Neural crest cell (in vitro differentiated cells): ENCODE measurements around the gene NTPCR. TPM values are rescaled to one million over a fixed set of nuclear protein-coding genes. Genes with fewer than 3 reads are reported as not detected.
"Not testable (repeated sequence)": the region's sequence is repeated elsewhere in the genome, so short reads cannot be mapped to it uniquely, and the experiment has no call there.

ENCODE experiments used
- DNase-seq: peaks from one replicate; pipeline ENCODE4 v3.0.0; 2021; ENCODE audit warnings: low read depth, mixed read lengths, low spot score
- H3K27ac Mint-ChIP-seq: one replicate; pipeline ENCODE4 v1.8.0; 2021; ENCODE audit warnings: mild to moderate bottlenecking, mixed read lengths; ENCODE audit not compliant: unreplicated experiment
- H3K27me3 Mint-ChIP-seq: 2 replicates; pipeline ENCODE4 v1.8.0; 2021; ENCODE audit warnings: low read depth, mild to moderate bottlenecking, mixed read lengths
- H3K36me3 Mint-ChIP-seq: 2 replicates; pipeline ENCODE4 v1.8.0; 2021; ENCODE audit warnings: low read depth, mild to moderate bottlenecking, mixed read lengths
- H3K4me1 Mint-ChIP-seq: 2 replicates; pipeline ENCODE4 v1.8.0; 2021; ENCODE audit warnings: mixed read lengths
- H3K4me3 Mint-ChIP-seq: one replicate; pipeline ENCODE4 v1.8.0; 2021; ENCODE audit warnings: mild to moderate bottlenecking, mixed read lengths
- H3K9me3 Mint-ChIP-seq: 2 replicates; pipeline ENCODE4 v1.8.0; 2021; ENCODE audit warnings: mixed read lengths
- CTCF ChIP-seq: fragments of 200-600 bp; sonication (generic); conservative IDR thresholded peaks from 2 replicates; pipeline ENCODE4 v1.5.0; 2021; ENCODE audit warnings: antibody characterized with exemption, mild to moderate bottlenecking
- total RNA-seq: library from RNA; stranded (reverse); gene quantifications from 2 replicates; pipeline ENCODE4 v1.2.1, GENCODE V29; 2021

The NTPCR gene
- total RNA-seq, 1 donor from 2014 or later = 55.5 TPM

GRCh38 chr1:232911027-232911599 is 39.3 kb upstream of the NTPCR start:
- DNase-seq = no peak
- Mint-ChIP-seq H3K36me3 (no peaks in the 10 kb centered on the region), H3K4me1 (no peaks in the 10 kb centered on the region), H3K4me3 (no peak overlapping the region), H3K27ac (no peak overlapping the region), H3K27me3 (no peaks in the 10 kb centered on the region), H3K9me3 (no peaks in the 10 kb centered on the region)
- TF ChIP-seq CTCF = no peak

- Mint-ChIP-seq H3K9me3 (no peaks in the 10 kb centered on the region), H3K27me3 (no peaks in the 10 kb centered on the region), H3K36me3 (no peaks in the 10 kb centered on the region), H3K4me3 (no peak overlapping the region), H3K4me1 (no peaks in the 10 kb centered on the region), H3K27ac (no peak overlapping the region)
- TF ChIP-seq CTCF = no peak
- no peak for DNase-seq
Observed at GRCh38 chr1:232912845-232913580, 37.4 kb upstream of the NTPCR start.

GRCh38 chr1:232914271-232914670 is 36.1 kb upstream of the NTPCR start:
- not testable (repeated sequence) for H3K27me3 Mint-ChIP-seq, H3K36me3 Mint-ChIP-seq, H3K9me3 Mint-ChIP-seq, H3K4me3 Mint-ChIP-seq, H3K4me1 Mint-ChIP-seq, H3K27ac Mint-ChIP-seq, DNase-seq

GRCh38 chr1:232915212-232915611 is 35.2 kb upstream of the NTPCR start:
- Mint-ChIP-seq H3K27ac (no peak overlapping the region), H3K9me3 (peaks cover 6% of the 10 kb centered on the region), H3K36me3 (peaks cover 2% of the 10 kb centered on the region), H3K4me1 (peaks cover 3% of the 10 kb centered on the region), H3K27me3 (no peaks in the 10 kb centered on the region), H3K4me3 (no peak overlapping the region)
- no peak for DNase-seq
- TF ChIP-seq CTCF = no peak

GRCh38 chr1:232917053-232917452 is 33.4 kb upstream of the NTPCR start:
- Mint-ChIP-seq H3K4me1 (peaks cover 3% of the 10 kb centered on the region), H3K4me3 (no peak overlapping the region), H3K27me3 (no peaks in the 10 kb centered on the region), H3K36me3 (peaks cover 2% of the 10 kb centered on the region), H3K9me3 (peaks cover 6% of the 10 kb centered on the region), H3K27ac (no peak overlapping the region)
- no peak for DNase-seq
- TF ChIP-seq CTCF = no peak

- DNase-seq = no peak
- no peak overlapping the region for H3K27ac Mint-ChIP-seq
- H3K27me3 Mint-ChIP-seq = no peaks in the 10 kb centered on the region
- H3K9me3 Mint-ChIP-seq = peaks cover 13% of the 10 kb centered on the region
- H3K4me3 Mint-ChIP-seq = no peak overlapping the region
- peaks cover 2% of the 10 kb centered on the region for H3K36me3 Mint-ChIP-seq
- TF ChIP-seq CTCF = no peak
- H3K4me1 Mint-ChIP-seq = peaks cover 18% of the 10 kb centered on the region
Observed at GRCh38 chr1:232921381-232921780, 29.0 kb upstream of the NTPCR start.
